NCI-H2107 treated with DMSO at 0.1 percent for 48 hours (cell line): ENCODE data around the gene C1QC.

Experiments
- DNase-seq: peaks from one replicate; lab custom pipeline; 2025; ENCODE audit not compliant: unreplicated experiment; lab: John Stamatoyannopoulos, UW

The C1QC gene

DNA sequence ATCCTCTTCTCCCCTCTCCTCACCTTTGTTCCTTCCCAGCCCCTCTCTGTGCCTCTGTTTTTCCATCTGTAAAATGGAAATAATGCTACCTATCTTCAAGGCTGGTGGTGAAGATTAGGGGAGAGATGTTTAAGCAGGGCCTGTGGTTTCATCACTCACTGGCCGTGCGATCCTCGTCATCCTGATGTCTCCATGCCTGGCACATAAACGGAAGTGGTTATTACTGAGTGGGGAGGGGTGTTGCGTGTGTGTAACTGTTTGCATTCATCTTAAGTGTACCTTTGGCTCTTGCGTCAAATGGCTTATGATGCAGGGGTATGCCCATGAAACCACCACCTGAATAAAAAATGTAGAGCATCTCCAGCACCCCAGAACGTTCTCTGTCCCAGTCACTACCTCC lies 24.2 kb upstream of the C1QC start:
- no peak for DNase-seq

DNA sequence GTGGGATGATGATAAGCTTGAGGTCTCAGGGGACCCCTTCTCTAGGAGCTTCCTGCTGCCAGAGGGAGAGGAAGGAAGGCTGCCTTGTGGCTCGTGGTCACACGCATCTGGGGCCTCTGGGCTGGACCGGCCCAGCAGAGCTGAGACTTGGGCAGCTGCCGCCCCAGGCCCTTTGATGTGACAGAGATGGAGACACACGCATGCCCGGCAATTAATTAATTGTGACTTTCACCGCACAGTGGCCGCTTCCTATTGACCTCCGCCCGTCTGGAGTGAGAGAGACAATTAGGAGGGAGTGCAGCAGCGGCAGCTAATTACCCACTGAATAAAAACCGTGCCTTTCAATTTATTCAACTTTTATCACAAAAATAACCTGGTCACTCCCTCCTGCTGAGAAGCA lies 23.6 kb upstream of the C1QC start:
- no peak for DNase-seq

- no peak for DNase-seq
These were observed 21.7 kb upstream of the C1QC start for GRCh38 chr1:22621761-22622160.

DNA sequence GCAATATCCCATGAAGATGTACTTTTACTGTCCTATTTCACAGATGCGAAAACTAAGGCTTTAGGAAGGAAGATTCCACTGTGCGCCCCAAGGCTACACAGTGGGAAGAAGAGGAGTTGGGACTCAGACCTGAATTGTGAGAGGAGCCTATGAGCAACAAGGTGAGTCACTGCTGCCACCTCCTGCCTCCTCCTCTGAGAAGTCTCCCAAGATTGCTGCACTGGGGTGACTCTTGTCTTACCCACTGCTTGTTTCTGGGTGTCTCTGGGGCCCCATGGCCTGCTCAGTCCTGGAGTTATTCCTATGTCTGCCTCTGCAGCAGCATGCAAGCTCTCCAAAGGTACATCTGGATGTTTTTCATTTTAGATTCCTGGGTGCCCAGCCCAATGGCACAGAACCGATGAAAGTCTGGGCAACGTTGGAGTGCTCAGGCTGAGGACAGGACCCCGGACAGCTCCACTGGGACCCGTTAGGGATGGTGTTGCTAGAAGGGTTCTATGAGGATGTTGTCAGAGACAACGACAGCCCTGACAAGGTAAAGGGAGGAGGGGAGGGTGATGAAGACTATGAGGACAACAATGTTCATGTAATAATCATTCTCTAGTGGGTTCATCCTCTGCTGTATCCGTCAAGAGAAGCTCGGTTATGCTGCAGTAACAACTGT lies 18.0 kb upstream of the C1QC start:
- no peak for DNase-seq

DNA sequence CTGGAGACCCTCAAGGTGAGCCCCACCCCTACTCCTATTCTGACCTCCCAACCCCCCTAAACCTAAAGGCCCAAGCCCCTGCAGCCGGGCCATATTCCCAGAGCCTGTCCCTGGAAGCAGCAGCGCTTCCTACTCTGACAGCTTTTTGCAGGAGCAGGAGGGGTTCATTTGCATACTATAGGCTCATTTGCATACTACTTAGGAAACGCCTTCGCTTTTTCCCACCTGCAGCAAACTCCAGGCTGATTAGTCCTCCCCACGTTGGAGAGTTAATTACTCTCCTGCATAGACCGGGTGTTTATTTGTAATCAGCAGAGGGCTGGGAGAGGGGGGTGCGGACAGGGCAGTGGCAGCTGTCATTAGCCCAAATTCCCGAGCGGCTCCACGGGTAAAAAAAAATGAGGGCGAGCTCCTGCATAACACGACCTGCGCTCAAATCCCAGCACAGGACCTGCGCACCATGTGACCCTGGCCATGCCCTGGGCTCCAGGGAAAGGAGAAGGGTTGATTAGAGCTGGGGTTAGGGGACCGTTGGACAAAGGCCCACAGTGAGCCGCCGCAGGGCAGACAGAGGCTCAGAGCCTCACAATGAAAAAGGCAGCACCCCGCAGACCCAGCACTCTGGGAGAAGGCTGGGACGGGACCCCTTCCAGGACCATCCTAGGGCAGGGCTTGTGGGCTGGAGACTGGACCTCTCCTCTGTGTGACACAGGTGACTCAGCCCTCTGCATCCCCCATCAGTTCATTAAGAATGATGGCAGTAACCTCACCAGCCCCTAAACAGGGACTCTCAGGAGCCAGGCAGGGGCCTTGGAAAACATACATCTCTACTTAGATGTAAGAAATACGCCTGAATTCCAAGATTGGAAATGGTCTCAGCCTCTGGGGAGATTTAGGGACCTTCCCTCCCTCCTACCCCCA lies 16.9 kb upstream of the C1QC start:
- DNase-seq: no peak

DNA sequence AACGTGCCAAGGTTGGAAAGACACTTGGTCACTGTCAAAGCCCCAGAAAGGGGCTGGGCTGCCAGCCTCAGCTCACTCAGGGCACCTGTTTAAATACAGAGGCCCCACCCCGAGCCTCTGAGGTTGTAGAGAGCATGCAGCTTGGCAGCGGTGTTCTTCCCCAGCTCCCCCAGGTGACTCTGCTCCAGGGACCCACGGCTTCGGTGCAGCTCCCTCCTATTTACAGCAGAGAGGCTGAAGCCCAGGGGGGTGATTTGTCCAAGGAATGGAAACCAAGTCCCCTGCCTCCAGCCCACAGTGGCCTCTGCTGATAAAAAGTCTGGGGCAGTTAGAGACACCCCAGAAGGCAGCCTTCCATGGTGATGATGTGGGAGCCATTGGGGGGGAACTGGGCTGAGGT lies 16.1 kb upstream of the C1QC start:
- no peak for DNase-seq

GRCh38 chr1:22628698-22629444 lies 14.6 kb upstream of the C1QC start:
- DNase-seq: no peak

- no peak for DNase-seq
These were observed 13.5 kb upstream of the C1QC start for GRCh38 chr1:22629886-22630285.

- no peak for DNase-seq
These were observed 9.6 kb upstream of the C1QC start for GRCh38 chr1:22633697-22634463.

- no peak for DNase-seq
These were observed 8.0 kb upstream of the C1QC start for GRCh38 chr1:22635436-22635835.

DNA sequence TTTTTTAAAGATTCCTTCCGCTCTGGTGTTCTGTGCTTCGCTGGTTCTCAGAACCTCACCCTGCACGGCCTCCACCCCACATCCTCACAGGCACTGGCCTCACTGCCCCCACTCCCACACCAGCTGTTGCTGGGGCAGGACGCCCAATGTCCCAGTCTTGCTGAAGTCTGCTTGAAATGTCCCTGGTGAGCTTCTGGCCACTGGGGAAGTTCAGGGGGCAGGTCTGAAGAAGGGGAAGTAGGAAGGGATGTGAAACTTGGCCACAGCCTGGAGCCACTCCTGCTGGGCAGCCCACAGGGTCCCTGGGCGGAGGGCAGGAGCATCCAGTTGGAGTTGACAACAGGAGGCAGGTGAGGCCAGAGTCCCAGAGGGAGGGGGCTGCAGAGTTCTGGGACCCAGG lies 7.1 kb upstream of the C1QC start, which contains the start of gene C1QA:
TSS of gene C1QA (plus strand) at position 276 of the 400 bp plus-strand sequence. CDS start 989 bp downstream, outside the sequence.
- no peak for DNase-seq

- DNase-seq: peak; percentile 57
These were observed 6.5 kb upstream of the C1QC start for GRCh38 chr1:22636927-22637326.

GRCh38 chr1:22637907-22638445 lies 5.5 kb upstream of the C1QC start:
- DNase-seq: no peak

- no peak for DNase-seq
These were observed 4.8 kb upstream of the C1QC start for GRCh38 chr1:22638476-22639234.

- no peak for DNase-seq
These were observed 4.1 kb upstream of the C1QC start for GRCh38 chr1:22639286-22639685.

- DNase-seq: no peak
These were observed 2.2 kb upstream of the C1QC start for GRCh38 chr1:22641247-22641646.

- peak; percentile 49 for DNase-seq
These were observed 1.4 kb upstream of the C1QC start for GRCh38 chr1:22641906-22642636.

GRCh38 chr1:22643928-22644327 lies 495 bp downstream of the C1QC start:
- no peak for DNase-seq

DNA sequence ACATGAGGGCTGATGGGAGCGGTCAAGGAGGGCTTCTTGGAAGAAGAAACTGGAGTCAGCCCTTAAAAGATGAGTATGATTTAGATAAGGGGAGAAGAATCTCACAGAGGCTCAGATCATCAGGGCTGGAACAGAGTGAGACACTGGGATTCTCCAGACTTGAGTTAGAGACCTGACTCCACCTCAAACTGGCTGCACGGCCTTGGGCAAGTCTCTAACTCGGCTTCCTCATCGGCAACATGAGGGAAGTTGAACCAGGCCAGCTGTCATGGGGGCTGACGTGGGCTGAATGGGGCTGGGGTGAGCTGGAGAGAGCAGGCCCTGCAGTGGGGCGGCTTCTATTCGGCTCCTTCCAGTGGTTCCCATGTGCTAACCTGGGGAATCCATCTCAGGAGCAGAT lies 2.5 kb downstream of the C1QC start:
- DNase-seq: no peak
